H9 (cell line): ENCODE measurements around the gene RNF181. TPM values are rescaled to one million over a fixed set of nuclear protein-coding genes. Genes with fewer than 3 reads are reported as not detected.

Source experiments
- DNase-seq: peaks from one replicate; pipeline ENCODE4 v3.0.0-alpha.2; 2017
- H2AFZ ChIP-seq: one replicate; pipeline ENCODE4 v1.6.1; 2013; ENCODE audit warnings: mild to moderate bottlenecking, low read length, control low read depth, moderate library complexity
- H2AK5ac ChIP-seq: 2 replicates; pipeline ENCODE4 v1.6.1; 2013; ENCODE audit warnings: low read length, control low read depth, mixed read lengths; ENCODE audit not compliant: insufficient read length
- H2BK120ac ChIP-seq: one replicate; pipeline ENCODE4 v1.6.1; 2013; ENCODE audit warnings: low read depth, mild to moderate bottlenecking, low read length, control low read depth, inconsistent platforms; ENCODE audit not compliant: poor library complexity, severe bottlenecking
- H2BK12ac ChIP-seq: 2 replicates; pipeline ENCODE4 v1.6.1; 2013; ENCODE audit warnings: low read length, control low read depth, mixed read lengths, low read depth; ENCODE audit not compliant: insufficient read length
- H2BK15ac ChIP-seq: 2 replicates; pipeline ENCODE4 v1.6.1; 2013; ENCODE audit warnings: low read depth, low read length, control low read depth
- H2BK20ac ChIP-seq: one replicate; pipeline ENCODE4 v1.6.1; 2013; ENCODE audit warnings: low read depth, mild to moderate bottlenecking, low read length, control low read depth, inconsistent platforms; ENCODE audit not compliant: poor library complexity, severe bottlenecking
- H2BK5ac ChIP-seq: 2 replicates; pipeline ENCODE4 v1.6.1; 2013; ENCODE audit warnings: low read length, control low read depth, mixed read lengths; ENCODE audit not compliant: insufficient read length
- H3K14ac ChIP-seq: 2 replicates; pipeline ENCODE4 v1.6.1; 2013; ENCODE audit warnings: low read length, control low read depth; ENCODE audit not compliant: insufficient read depth
- H3K18ac ChIP-seq: 2 replicates; pipeline ENCODE4 v1.6.1; 2013; ENCODE audit warnings: low read depth, mild to moderate bottlenecking, mixed read lengths, low read length, control low read depth; ENCODE audit not compliant: insufficient read length
- H3K23ac ChIP-seq: 2 replicates; pipeline ENCODE4 v1.6.1; 2013; ENCODE audit warnings: low read length, control low read depth, mixed read lengths, low read depth; ENCODE audit not compliant: insufficient read length
- H3K23me2 ChIP-seq: 2 replicates; pipeline ENCODE4 v1.6.1; 2013; ENCODE audit warnings: low read depth, mild to moderate bottlenecking, mixed read lengths, low read length, control low read depth; ENCODE audit not compliant: insufficient read length, poor library complexity, severe bottlenecking
- H3K27ac ChIP-seq: 2 replicates; pipeline ENCODE4 v1.5.1; 2013; ENCODE audit warnings: low read length, control low read depth, mixed read lengths, low read depth; ENCODE audit not compliant: insufficient read length
- H3K27me3 ChIP-seq: 2 replicates; pipeline ENCODE4 v1.6.1; 2013; ENCODE audit warnings: low read length, control low read depth, inconsistent platforms; ENCODE audit not compliant: insufficient read depth
- H3K4ac ChIP-seq: 2 replicates; pipeline ENCODE4 v1.6.1; 2013; ENCODE audit warnings: low read depth, mild to moderate bottlenecking, control low read depth, inconsistent platforms, low read length, moderate library complexity
- H3K4me1 ChIP-seq: 2 replicates; pipeline ENCODE4 v1.6.1; 2013; ENCODE audit warnings: low read length, control low read depth, inconsistent platforms; ENCODE audit not compliant: insufficient read depth
- H3K4me2 ChIP-seq: 2 replicates; pipeline ENCODE4 v1.6.1; 2013; ENCODE audit warnings: low read length, control low read depth, mixed read lengths; ENCODE audit not compliant: insufficient read length, insufficient read depth
- H3K56ac ChIP-seq: 2 replicates; pipeline ENCODE4 v1.6.1; 2013; ENCODE audit warnings: low read depth, mild to moderate bottlenecking, mixed read lengths, low read length, control low read depth; ENCODE audit not compliant: insufficient read length
- H3K79me1 ChIP-seq: 2 replicates; pipeline ENCODE4 v1.6.1; 2013; ENCODE audit warnings: low read depth, mild to moderate bottlenecking, moderate library complexity, low read length, control low read depth, inconsistent platforms; ENCODE audit not compliant: insufficient read depth, poor library complexity, severe bottlenecking
- H3K79me2 ChIP-seq: 2 replicates; pipeline ENCODE4 v1.6.1; 2013; ENCODE audit warnings: low read length, control low read depth, inconsistent platforms; ENCODE audit not compliant: insufficient read depth
- H3K9ac ChIP-seq: 2 replicates; pipeline ENCODE4 v1.6.1; 2013; ENCODE audit warnings: low read length, control low read depth, mixed read lengths; ENCODE audit not compliant: insufficient read length; ENCODE audit errors: extremely low read depth
- H3K9me3 ChIP-seq: one replicate; pipeline ENCODE4 v1.6.1; 2013; ENCODE audit warnings: low read depth, low read length, inconsistent platforms; ENCODE audit not compliant: control insufficient read depth
- H3T11ph ChIP-seq: one replicate; pipeline ENCODE4 v1.6.1; 2013; ENCODE audit warnings: mild to moderate bottlenecking, low read length, control low read depth, inconsistent platforms
- H4K20me1 ChIP-seq: one replicate; pipeline ENCODE4 v1.6.1; 2013; ENCODE audit not compliant: control insufficient read depth, insufficient read length, insufficient read depth
- H4K5ac ChIP-seq: 2 replicates; pipeline ENCODE4 v1.6.1; 2013; ENCODE audit warnings: low read depth, mild to moderate bottlenecking, mixed read lengths, low read length, control low read depth; ENCODE audit not compliant: insufficient read length
- H4K8ac ChIP-seq: replicated peaks from 2 replicates; pipeline ENCODE4 v1.6.1; 2013; ENCODE audit warnings: low read length, control low read depth, mixed read lengths, low read depth; ENCODE audit not compliant: insufficient read length
- H4K91ac ChIP-seq: 2 replicates; pipeline ENCODE4 v1.6.1; 2013; ENCODE audit warnings: low read depth, mild to moderate bottlenecking, moderate library complexity, mixed read lengths, low read length, control low read depth; ENCODE audit not compliant: insufficient read length
- H3K27ac Mint-ChIP-seq, 3 experiments: 2 replicates in 2 of 3; 3 replicates in 1 of 3; pipeline ENCODE4 v1.8.0; 2020 to 2021; ENCODE audit warnings: mixed read lengths in 3 of 3, mild to moderate bottlenecking in 1 of 3, moderate library complexity in 1 of 3
- H3K27me3 Mint-ChIP-seq: 2 replicates; pipeline ENCODE4 v1.8.0; 2021; ENCODE audit warnings: low read depth, mild to moderate bottlenecking, moderate library complexity, mixed read lengths
- H3K36me3 Mint-ChIP-seq, 3 experiments: 2 replicates in 2 of 3; 3 replicates in 1 of 3; pipeline ENCODE4 v1.8.0; 2020 to 2021; ENCODE audit warnings: low read depth in 3 of 3, mixed read lengths in 3 of 3; ENCODE audit not compliant: insufficient read depth in 1 of 3
- H3K4me1 Mint-ChIP-seq, 2 experiments: 2 replicates each; pipeline ENCODE4 v1.8.0; 2020; ENCODE audit warnings: mixed read lengths in 2 of 2
- H3K4me3 Mint-ChIP-seq, 2 experiments: 2 replicates in 1 of 2; 3 replicates in 1 of 2; pipeline ENCODE4 v1.8.0; 2020 to 2021; ENCODE audit warnings: mild to moderate bottlenecking in 2 of 2, mixed read lengths in 2 of 2, moderate library complexity in 1 of 2
- H3K9me3 Mint-ChIP-seq, 2 experiments: 2 replicates in 1 of 2; 3 replicates in 1 of 2; pipeline ENCODE4 v1.8.0; 2020; ENCODE audit warnings: mild to moderate bottlenecking in 2 of 2, mixed read lengths in 2 of 2, moderate library complexity in 1 of 2
- WGBS: extraction: QIAGEN DNeasy Blood & Tissue Kit; methylation state at CpG from one replicate; pipeline ENCODE4 v1.1.7; 2013; ENCODE audit warnings: missing lambda C conversion rate, low lambda C conversion rate, mixed read lengths; ENCODE audit not compliant: insufficient read length; ENCODE audit errors: extremely low coverage; 5-methylcytosine and 5-hydroxymethylcytosine counted together
- total RNA-seq: library from RNA; stranded (reverse); gene quantifications from 2 replicates; pipeline ENCODE4 v1.2.1, GENCODE V29; 2021
- TF ChIP-seq, protein P1 (sequence below): fragments of 200-600 bp; sonication (generic); conservative IDR thresholded peaks from 3 replicates; pipeline ENCODE4 v1.8.0; 2021; ENCODE audit warnings: antibody characterized with exemption, mild to moderate bottlenecking

Gene RNF181
- total RNA-seq, 1 experiment from 2014 or later: 122 TPM

GRCh38 chr2:85553184-85553583 lies 42.4 kb upstream of the RNF181 start:
- Histone ChIP-seq H4K5ac (no peak overlapping the region), H3K27ac (no peak overlapping the region), H3K4me2 (no peak overlapping the region), H3K79me1 (no peaks in the 10 kb centered on the region), H3K9me3 (no peaks in the 10 kb centered on the region), H3K4me1 (no peaks in the 10 kb centered on the region), H3K56ac (no peak overlapping the region), H3T11ph (no peak overlapping the region), H2AFZ (no peak overlapping the region), H2BK20ac (no peak overlapping the region), H3K27me3 (no peaks in the 10 kb centered on the region), H2BK12ac (no peak overlapping the region), H2BK5ac (no peak overlapping the region), H3K4ac (no peak overlapping the region), H3K18ac (no peak overlapping the region), H4K91ac (no peak overlapping the region), H3K79me2 (no peaks in the 10 kb centered on the region), H2AK5ac (no peak overlapping the region), H3K14ac (no peak overlapping the region), H2BK15ac (no peak overlapping the region), H2BK120ac (no peak overlapping the region), H3K23ac (no peak overlapping the region), H3K23me2 (no peaks in the 10 kb centered on the region), H3K9ac (no peak overlapping the region), H4K8ac (no peak overlapping the region), H4K20me1 (no peaks in the 10 kb centered on the region)
- H3K27ac Mint-ChIP-seq: no peak overlapping the region
- DNase-seq: no peak
- H3K9me3 Mint-ChIP-seq: no peaks in the 10 kb centered on the region
- H3K27me3 Mint-ChIP-seq: no peaks in the 10 kb centered on the region
- peaks cover 2 to 7% of the 10 kb centered on the region in 2 experiments; a peak in 2 of 4 replicates for H3K4me1 Mint-ChIP-seq
- WGBS: no CpG with 5 or more reads among the region's 6 CpGs
- no peak overlapping the region for H3K4me3 Mint-ChIP-seq
- H3K36me3 Mint-ChIP-seq: peaks cover 21 to 66% (median 65%) of the 10 kb centered on the region in 3 experiments; a peak in 6 of 7 replicates
- TF ChIP-seq, protein P1, sequence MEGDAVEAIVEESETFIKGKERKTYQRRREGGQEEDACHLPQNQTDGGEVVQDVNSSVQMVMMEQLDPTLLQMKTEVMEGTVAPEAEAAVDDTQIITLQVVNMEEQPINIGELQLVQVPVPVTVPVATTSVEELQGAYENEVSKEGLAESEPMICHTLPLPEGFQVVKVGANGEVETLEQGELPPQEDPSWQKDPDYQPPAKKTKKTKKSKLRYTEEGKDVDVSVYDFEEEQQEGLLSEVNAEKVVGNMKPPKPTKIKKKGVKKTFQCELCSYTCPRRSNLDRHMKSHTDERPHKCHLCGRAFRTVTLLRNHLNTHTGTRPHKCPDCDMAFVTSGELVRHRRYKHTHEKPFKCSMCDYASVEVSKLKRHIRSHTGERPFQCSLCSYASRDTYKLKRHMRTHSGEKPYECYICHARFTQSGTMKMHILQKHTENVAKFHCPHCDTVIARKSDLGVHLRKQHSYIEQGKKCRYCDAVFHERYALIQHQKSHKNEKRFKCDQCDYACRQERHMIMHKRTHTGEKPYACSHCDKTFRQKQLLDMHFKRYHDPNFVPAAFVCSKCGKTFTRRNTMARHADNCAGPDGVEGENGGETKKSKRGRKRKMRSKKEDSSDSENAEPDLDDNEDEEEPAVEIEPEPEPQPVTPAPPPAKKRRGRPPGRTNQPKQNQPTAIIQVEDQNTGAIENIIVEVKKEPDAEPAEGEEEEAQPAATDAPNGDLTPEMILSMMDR: no peak
